IMR-90 (cell line): Measurements from ENCODE around the gene A4GALT. TPM values are rescaled to one million over a fixed set of nuclear protein-coding genes. Genes with fewer than 3 reads are reported as not detected.
A peak's percentile ranks its signal among the peaks of the same experiment; 100 is the strongest.

ENCODE experiments used
- ATAC-seq: fragments of 200-7000 bp; cut with Tn5 transposase; 2 replicates; pipeline ENCODE4 v1.9.1; 2020; ENCODE audit warnings: low read depth, mild to moderate bottlenecking, moderate library complexity
- BruUV-seq: library from RNA; stranded (reverse); fragments of 400-500 nt; replicated peaks from 2 replicates; lab custom pipeline; 2021; lab: Mats Ljungman, UMichigan
- CTCF ChIA-PET: fragments of 300-600 bp; formaldehyde crosslinking; extraction: SDS; loops from one replicate; lab custom pipeline; 2021; ENCODE audit warnings: antibody characterized with exemption; lab: Yijun Ruan, JAX
- POLR2A ChIA-PET: fragments of 300-600 bp; sonication (Branson Sonifier 250); formaldehyde crosslinking; loops from one replicate; lab custom pipeline; 2022; ENCODE audit warnings: antibody characterized with exemption; ENCODE audit not compliant: unreplicated experiment; lab: Charles Lee
- DNase-seq: peaks from one replicate; pipeline ENCODE4 v3.0.0; 2013
- H2AFZ ChIP-seq: replicated peaks from 2 replicates; pipeline ENCODE3; 2013; ENCODE audit warnings: low read length, mild to moderate bottlenecking; ENCODE audit not compliant: poor library complexity
- H2AK5ac ChIP-seq: 2 replicates; pipeline ENCODE4 v1.6.1; 2013; ENCODE audit warnings: low read depth, low read length, inconsistent platforms
- H2AK9ac ChIP-seq: replicated peaks from 2 replicates; pipeline ENCODE3; 2013; ENCODE audit warnings: mild to moderate bottlenecking, low read depth, low read length, moderate library complexity; ENCODE audit not compliant: poor library complexity
- H2BK120ac ChIP-seq: 2 replicates; pipeline ENCODE4 v1.6.1; 2013; ENCODE audit warnings: low read depth, low read length, inconsistent platforms
- H2BK15ac ChIP-seq: 3 replicates; pipeline ENCODE4 v1.6.1; 2013; ENCODE audit warnings: low read depth, low read length, inconsistent platforms
- H2BK20ac ChIP-seq: 2 replicates; pipeline ENCODE4 v1.6.1; 2013; ENCODE audit warnings: low read depth, mild to moderate bottlenecking, inconsistent platforms, low read length, moderate library complexity
- H2BK5ac ChIP-seq: 2 replicates; pipeline ENCODE4 v1.6.1; 2013; ENCODE audit warnings: mild to moderate bottlenecking, low read depth, low read length, inconsistent platforms; ENCODE audit not compliant: poor library complexity, severe bottlenecking
- H3K14ac ChIP-seq: replicated peaks from 2 replicates; pipeline ENCODE4 v1.6.1; 2013; ENCODE audit warnings: low read depth, low read length, inconsistent platforms
- H3K18ac ChIP-seq: 2 replicates; pipeline ENCODE4 v1.6.1; 2013; ENCODE audit warnings: low read depth, low read length, control low read depth
- H3K23ac ChIP-seq: 2 replicates; pipeline ENCODE4 v1.6.1; 2013; ENCODE audit warnings: low read depth, low read length, inconsistent platforms
- H3K27ac ChIP-seq: 2 replicates; pipeline ENCODE4 v1.5.1; 2013; ENCODE audit warnings: mild to moderate bottlenecking, control low read depth, low read length; ENCODE audit not compliant: insufficient read depth
- H3K27me3 ChIP-seq: 2 replicates; pipeline ENCODE4 v1.6.1; 2013; ENCODE audit warnings: low read length; ENCODE audit not compliant: control insufficient read depth, insufficient read depth
- H3K36me3 ChIP-seq: 2 replicates; pipeline ENCODE4 v1.6.1; 2013; ENCODE audit warnings: low read length, mixed read lengths; ENCODE audit not compliant: control insufficient read depth, insufficient read depth
- H3K4ac ChIP-seq: 2 replicates; pipeline ENCODE4 v1.6.1; 2013; ENCODE audit warnings: low read depth, low read length, inconsistent platforms
- H3K4me1 ChIP-seq: 2 replicates; pipeline ENCODE4 v1.6.1; 2013; ENCODE audit warnings: low read length, mixed read lengths; ENCODE audit not compliant: control insufficient read depth, insufficient read depth
- H3K4me2 ChIP-seq: 2 replicates; pipeline ENCODE4 v1.6.1; 2013; ENCODE audit warnings: low read depth, mild to moderate bottlenecking, control low read depth, low read length, moderate library complexity
- H3K4me3 ChIP-seq: 2 replicates; pipeline ENCODE4 v1.5.1; 2013; ENCODE audit warnings: low read depth, mild to moderate bottlenecking, control low read depth, low read length, moderate library complexity; ENCODE audit not compliant: insufficient read depth
- H3K56ac ChIP-seq: 2 replicates; pipeline ENCODE4 v1.6.1; 2013; ENCODE audit warnings: low read length, inconsistent platforms; ENCODE audit not compliant: insufficient read depth; ENCODE audit errors: extremely low read depth
- H3K79me1 ChIP-seq, 2 experiments: 2 replicates each; pipeline ENCODE4 v1.6.1; 2013; ENCODE audit warnings: low read length in 2 of 2, inconsistent platforms in 1 of 2, low read depth in 1 of 2
- H3K9ac ChIP-seq: 2 replicates; pipeline ENCODE4 v1.6.1; 2013; ENCODE audit warnings: low read depth, low read length, control low read depth
- H3K9me1 ChIP-seq: 2 replicates; pipeline ENCODE4 v1.6.1; 2013; ENCODE audit warnings: low read length, inconsistent platforms; ENCODE audit not compliant: insufficient read depth
- H3K9me3 ChIP-seq: 2 replicates; pipeline ENCODE4 v1.6.1; 2013; ENCODE audit warnings: low read length; ENCODE audit not compliant: control insufficient read depth, insufficient read depth
- H4K20me1 ChIP-seq: 2 replicates; pipeline ENCODE4 v1.6.1; 2013; ENCODE audit warnings: low read length, inconsistent platforms; ENCODE audit not compliant: insufficient read depth
- H4K5ac ChIP-seq: 2 replicates; pipeline ENCODE4 v1.6.1; 2013; ENCODE audit warnings: mild to moderate bottlenecking, low read depth, low read length, control low read depth
- H4K8ac ChIP-seq, 2 experiments: 2 replicates each; pipeline ENCODE4 v1.6.1; 2013; ENCODE audit warnings: low read depth in 2 of 2, low read length in 2 of 2, control low read depth in 1 of 2, inconsistent platforms in 1 of 2
- H4K91ac ChIP-seq: 2 replicates; pipeline ENCODE4 v1.6.1; 2013; ENCODE audit warnings: low read depth, low read length, inconsistent platforms; ENCODE audit not compliant: insufficient read depth
- CEBPB ChIP-seq: IDR thresholded peaks from 2 replicates; pipeline ENCODE4 v1.6.1; 2012; ENCODE audit warnings: low read depth, low read length, improper control_type of control experiment
- CHD1 ChIP-seq: IDR thresholded peaks from 2 replicates; pipeline ENCODE4 v1.6.1; 2012; ENCODE audit warnings: low read depth, low read length, improper control_type of control experiment
- MAZ ChIP-seq: IDR thresholded peaks from 2 replicates; pipeline ENCODE4 v1.6.1; 2012; ENCODE audit warnings: low read depth, mild to moderate bottlenecking, low read length, improper control_type of control experiment, moderate library complexity, borderline replicate concordance
- MXI1 ChIP-seq: IDR thresholded peaks from 2 replicates; pipeline ENCODE4 v1.6.1; 2012; ENCODE audit warnings: low read depth, mild to moderate bottlenecking, low read length, moderate library complexity, borderline replicate concordance
- NFE2L2 ChIP-seq: fragments of 150-350 bp; IDR thresholded peaks from 2 replicates; pipeline ENCODE4 v1.6.1; 2016; ENCODE audit warnings: low read depth, mild to moderate bottlenecking, low read length
- POLR2A ChIP-seq: IDR thresholded peaks from 2 replicates; pipeline ENCODE4 v1.6.1; 2012; ENCODE audit warnings: mild to moderate bottlenecking, low read depth, low read length
- RAD21 ChIP-seq: IDR thresholded peaks from 2 replicates; pipeline ENCODE4 v1.6.1; 2012; ENCODE audit warnings: low read length, improper control_type of control experiment
- RCOR1 ChIP-seq: IDR thresholded peaks from 2 replicates; pipeline ENCODE4 v1.6.1; 2012; ENCODE audit warnings: mild to moderate bottlenecking, low read length, improper control_type of control experiment; ENCODE audit not compliant: insufficient replicate concordance
- RFX5 ChIP-seq: IDR thresholded peaks from 2 replicates; pipeline ENCODE4 v1.8.0; 2012; ENCODE audit warnings: low read depth, mild to moderate bottlenecking, low read length, moderate library complexity
- WGBS, 2 experiments: methylation state at CpG; one replicate each; pipeline versions ENCODE4 v1.1.5 to v1.1.7; 2013; ENCODE audit warnings: missing lambda C conversion rate in 2 of 2; ENCODE audit not compliant: insufficient read length in 1 of 2; ENCODE audit errors: extremely low coverage in 2 of 2; 5-methylcytosine and 5-hydroxymethylcytosine counted together
- dilution Hi-C: fragments of 300-500 bp; cut with HindIII; formaldehyde crosslinking; loops from one replicate; pipeline ENCODE4 v1.14.3; 2018; ENCODE audit warnings: low sequenced_read_pairs; ENCODE audit not compliant: unreplicated experiment
- in situ Hi-C: fragments of 300-500 bp; cut with MboI; formaldehyde crosslinking; loops from 3 replicates; pipeline ENCODE4 v1.14.3; 2019; ENCODE audit warnings: low sequenced_read_pairs, inconsistent platforms, mixed read lengths
- intact Hi-C: fragments of 100-400 bp; cut with micrococcal nuclease; formaldehyde crosslinking; loops from 2 replicates; pipeline ENCODE4 v1.10.0; 2022
- polyA plus RNA-seq, 3 experiments: library from polyadenylated mRNA; depleted of rRNA; stranded (reverse); fragments of >200 nt; gene quantifications; 2 replicates each; pipeline ENCODE4 v1.2.3, GENCODE V29; 2012; ENCODE audit warnings: low replicate concordance in 1 of 3
- total RNA-seq: library from RNA; depleted of rRNA; stranded (reverse); fragments of >200 nt; gene quantifications from 2 replicates; pipeline ENCODE4 v1.2.3, GENCODE V29; 2012
- TF ChIP-seq, protein P1 (sequence below): fragments of 150-350 bp; IDR thresholded peaks from 2 replicates; pipeline ENCODE4 v1.6.1; 2016; ENCODE audit warnings: low read depth, mild to moderate bottlenecking, low read length, moderate library complexity, borderline replicate concordance
- TF ChIP-seq, protein P2 (sequence below): fragments of 150-350 bp; IDR thresholded peaks from 2 replicates; pipeline ENCODE4 v1.6.1; 2017; ENCODE audit warnings: mild to moderate bottlenecking, antibody characterized with exemption, low read length, low read depth
- TF ChIP-seq, protein P3 (sequence below): conservative IDR thresholded peaks from 2 replicates; pipeline ENCODE4 v1.5.1; 2012; ENCODE audit warnings: mild to moderate bottlenecking, low read depth, low read length, improper control_type of control experiment

The A4GALT gene
- total and polyA plus RNA-seq, 2 of the 4 experiments (the other 2 are of a cell fraction), result 1.6 to 6.1 TPM

DNA sequence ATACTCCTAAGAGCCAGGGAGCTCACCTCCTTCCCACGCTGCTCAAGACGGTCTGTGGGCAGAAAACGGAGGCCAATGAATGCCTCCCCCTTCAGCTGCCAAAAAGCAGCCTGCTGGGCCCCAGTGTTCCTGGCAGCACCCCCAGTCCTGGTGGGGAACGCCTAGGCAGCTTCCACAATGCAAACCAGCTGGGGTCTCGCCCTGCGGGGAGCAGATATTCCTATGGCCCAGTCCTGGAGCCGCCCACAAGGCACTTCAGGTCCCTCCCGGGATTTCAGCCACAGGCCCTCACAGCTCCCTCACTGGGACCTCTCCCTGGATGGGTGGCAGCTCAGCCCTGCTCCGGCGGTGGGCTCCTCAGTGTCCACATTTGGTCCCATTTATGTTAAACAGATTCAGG, 29.2 kb downstream of the A4GALT start:
- peak overlapping the region; percentile 55 for H2AK9ac ChIP-seq
- TF ChIP-seq RAD21 (no peak), RFX5 (no peak), POLR2A (no peak), MXI1 (no peak), MAZ (no peak), CEBPB (no peak), CHD1 (no peak), NFE2L2 (no peak), RCOR1 (no peak)
- TF ChIP-seq, protein P1, sequence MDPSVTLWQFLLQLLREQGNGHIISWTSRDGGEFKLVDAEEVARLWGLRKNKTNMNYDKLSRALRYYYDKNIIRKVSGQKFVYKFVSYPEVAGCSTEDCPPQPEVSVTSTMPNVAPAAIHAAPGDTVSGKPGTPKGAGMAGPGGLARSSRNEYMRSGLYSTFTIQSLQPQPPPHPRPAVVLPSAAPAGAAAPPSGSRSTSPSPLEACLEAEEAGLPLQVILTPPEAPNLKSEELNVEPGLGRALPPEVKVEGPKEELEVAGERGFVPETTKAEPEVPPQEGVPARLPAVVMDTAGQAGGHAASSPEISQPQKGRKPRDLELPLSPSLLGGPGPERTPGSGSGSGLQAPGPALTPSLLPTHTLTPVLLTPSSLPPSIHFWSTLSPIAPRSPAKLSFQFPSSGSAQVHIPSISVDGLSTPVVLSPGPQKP, result no peak
- TF ChIP-seq, protein P2, sequence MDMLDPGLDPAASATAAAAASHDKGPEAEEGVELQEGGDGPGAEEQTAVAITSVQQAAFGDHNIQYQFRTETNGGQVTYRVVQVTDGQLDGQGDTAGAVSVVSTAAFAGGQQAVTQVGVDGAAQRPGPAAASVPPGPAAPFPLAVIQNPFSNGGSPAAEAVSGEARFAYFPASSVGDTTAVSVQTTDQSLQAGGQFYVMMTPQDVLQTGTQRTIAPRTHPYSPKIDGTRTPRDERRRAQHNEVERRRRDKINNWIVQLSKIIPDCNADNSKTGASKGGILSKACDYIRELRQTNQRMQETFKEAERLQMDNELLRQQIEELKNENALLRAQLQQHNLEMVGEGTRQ, result no peak
- TF ChIP-seq, protein P3, sequence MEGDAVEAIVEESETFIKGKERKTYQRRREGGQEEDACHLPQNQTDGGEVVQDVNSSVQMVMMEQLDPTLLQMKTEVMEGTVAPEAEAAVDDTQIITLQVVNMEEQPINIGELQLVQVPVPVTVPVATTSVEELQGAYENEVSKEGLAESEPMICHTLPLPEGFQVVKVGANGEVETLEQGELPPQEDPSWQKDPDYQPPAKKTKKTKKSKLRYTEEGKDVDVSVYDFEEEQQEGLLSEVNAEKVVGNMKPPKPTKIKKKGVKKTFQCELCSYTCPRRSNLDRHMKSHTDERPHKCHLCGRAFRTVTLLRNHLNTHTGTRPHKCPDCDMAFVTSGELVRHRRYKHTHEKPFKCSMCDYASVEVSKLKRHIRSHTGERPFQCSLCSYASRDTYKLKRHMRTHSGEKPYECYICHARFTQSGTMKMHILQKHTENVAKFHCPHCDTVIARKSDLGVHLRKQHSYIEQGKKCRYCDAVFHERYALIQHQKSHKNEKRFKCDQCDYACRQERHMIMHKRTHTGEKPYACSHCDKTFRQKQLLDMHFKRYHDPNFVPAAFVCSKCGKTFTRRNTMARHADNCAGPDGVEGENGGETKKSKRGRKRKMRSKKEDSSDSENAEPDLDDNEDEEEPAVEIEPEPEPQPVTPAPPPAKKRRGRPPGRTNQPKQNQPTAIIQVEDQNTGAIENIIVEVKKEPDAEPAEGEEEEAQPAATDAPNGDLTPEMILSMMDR, result no peak
- H3K9ac ChIP-seq, result no peak overlapping the region
- no peak overlapping the region for H3K4ac ChIP-seq
- no peak overlapping the region for H2BK5ac ChIP-seq
- no peak overlapping the region for H2BK15ac ChIP-seq
- no peaks in the 10 kb centered on the region for H3K27me3 ChIP-seq
- no peak overlapping the region for H3K4me3 ChIP-seq
- 94% methylated on average over 3 of the region's 10 CpGs; no CpG with 5 or more reads in 1 of the 2 experiments for WGBS, 2 experiments
- H4K91ac ChIP-seq, result no peak overlapping the region
- no peak overlapping the region for H2BK20ac ChIP-seq
- CTCF ChIA-PET, result no interaction called here
- BruUV-seq, result no TSS peak
- no peak overlapping the region for H2AK5ac ChIP-seq
- no peaks in the 10 kb centered on the region for H3K9me3 ChIP-seq
- no peak overlapping the region for H2BK120ac ChIP-seq
- H3K27ac ChIP-seq, result no peak overlapping the region
- dilution Hi-C loops, result no loop called here
- intact Hi-C loops, result no loop called here
- H3K23ac ChIP-seq, result no peak overlapping the region
- H3K56ac ChIP-seq, result no peak overlapping the region
- H3K36me3 ChIP-seq, result peaks cover 32% of the 10 kb centered on the region
- no peak for ATAC-seq
- no peak overlapping the region for H3K4me2 ChIP-seq
- no peak overlapping the region for H4K5ac ChIP-seq
- DNase-seq, result no peak
- in situ Hi-C loops, result no loop called here
- H3K18ac ChIP-seq, result no peak overlapping the region
- no peaks in the 10 kb centered on the region; the same call in 1 of the 2 replicates for H4K20me1 ChIP-seq
- POLR2A ChIA-PET, result no interaction called here
- H3K79me1 ChIP-seq, result peaks cover 13 to 23% of the 10 kb centered on the region in 2 experiments
- H3K14ac ChIP-seq, result no peak overlapping the region
- no peak overlapping the region for H2AFZ ChIP-seq
- H3K4me1 ChIP-seq, result peaks cover 18% of the 10 kb centered on the region
- no peak overlapping the region for H4K8ac ChIP-seq
- peaks cover 3% of the 10 kb centered on the region; the same call in 1 of the 2 replicates for H3K9me1 ChIP-seq
